GM21619 (cell line): Measurements from ENCODE around the gene NOC3L.
"Not testable (repeated sequence)": the region's sequence is repeated elsewhere in the genome, so short reads cannot be mapped to it uniquely, and the experiment has no call there.

Source experiments
- ATAC-seq: cut with Tn5 transposase; IDR thresholded peaks from one replicate; pipeline ENCODE4 v1.9.1; 2021; ENCODE audit not compliant: unreplicated experiment

NOC3L gene

DNA sequence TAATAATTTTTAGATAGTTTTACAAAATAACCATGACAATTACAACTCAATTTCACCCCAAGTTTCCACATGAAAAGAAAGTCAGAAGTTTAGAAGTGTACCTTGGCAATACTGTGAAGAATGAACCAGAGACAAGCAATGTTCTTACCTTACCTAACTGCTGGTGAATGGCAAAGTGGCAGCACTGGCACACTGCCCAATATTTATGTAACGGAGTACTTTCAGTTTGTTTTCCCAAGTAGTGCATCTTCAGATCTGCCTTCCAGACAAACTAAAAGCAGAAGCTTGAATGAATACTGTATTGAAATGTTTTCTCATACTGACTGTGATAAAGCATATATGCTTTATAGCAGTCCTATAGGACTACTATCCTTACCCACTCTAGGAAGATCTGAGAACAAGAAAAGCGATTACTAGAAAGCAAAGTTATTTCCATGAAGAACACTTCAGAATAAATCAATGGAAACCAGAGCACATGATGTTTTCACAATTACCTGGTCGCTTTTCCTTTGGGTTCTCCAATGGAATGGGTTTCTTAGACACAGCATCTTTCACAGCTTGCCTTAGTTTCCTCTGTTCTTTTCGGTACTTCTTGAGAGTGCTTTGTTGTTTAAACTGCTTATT, 1.5 kb downstream of the NOC3L start:
- ATAC-seq: no peak

DNA sequence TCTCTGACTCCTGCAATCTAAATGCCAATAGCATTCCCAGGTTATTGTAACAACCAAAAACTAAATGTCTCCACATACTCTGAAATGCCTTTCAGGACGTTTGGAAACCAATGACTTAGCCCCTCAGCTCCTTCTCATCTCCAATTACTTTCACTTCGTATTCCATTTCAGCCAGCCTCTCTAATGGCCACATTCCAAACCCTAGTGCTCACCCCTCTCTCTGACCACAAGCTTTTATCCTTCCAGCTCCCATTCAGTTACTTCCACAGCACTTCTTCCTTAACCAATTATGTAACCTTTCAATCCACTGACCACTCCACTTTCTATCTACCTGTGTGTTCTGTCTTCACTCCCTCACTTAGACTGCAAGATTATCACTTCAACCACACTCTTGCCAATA, 4.3 kb downstream of the NOC3L start:
- no peak for ATAC-seq

DNA sequence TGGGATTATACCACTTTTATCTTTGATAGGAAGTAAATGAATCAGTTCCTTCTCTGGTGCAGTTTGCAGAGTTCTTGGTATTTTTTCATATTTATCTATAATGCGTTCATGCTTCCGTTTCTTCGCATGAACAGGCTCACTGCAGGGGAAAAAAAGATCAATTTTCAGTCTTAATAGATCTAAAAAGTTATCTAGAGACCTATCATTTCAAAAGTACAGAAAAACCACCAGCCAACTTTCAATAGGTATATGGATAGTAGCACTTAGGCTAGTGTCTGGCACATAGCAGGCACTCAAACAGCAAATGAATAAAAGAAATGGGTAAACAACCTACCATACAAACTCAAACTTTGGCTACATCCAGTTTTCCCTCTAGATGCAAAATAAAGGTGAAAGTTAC, 5.5 kb downstream of the NOC3L start:
- ATAC-seq: no peak

DNA sequence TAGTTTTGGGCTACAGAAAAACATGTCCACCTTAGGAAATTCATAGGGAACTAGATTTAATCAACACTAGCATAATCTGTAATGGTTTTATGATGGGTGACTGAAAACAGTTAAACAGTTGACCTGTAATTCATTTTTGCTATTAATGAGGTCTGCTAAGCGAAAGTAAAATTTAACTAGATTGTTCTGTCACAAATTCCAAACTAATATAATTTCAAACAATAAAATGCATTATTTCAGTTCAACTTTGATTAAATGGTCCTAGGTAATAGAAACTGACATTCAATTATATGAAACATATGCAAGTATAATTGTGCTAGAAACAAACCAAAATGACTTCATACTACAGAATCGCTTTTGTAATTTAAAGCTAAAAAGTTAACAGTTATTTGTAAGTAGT, 6.9 kb downstream of the NOC3L start:
- no peak for ATAC-seq

DNA sequence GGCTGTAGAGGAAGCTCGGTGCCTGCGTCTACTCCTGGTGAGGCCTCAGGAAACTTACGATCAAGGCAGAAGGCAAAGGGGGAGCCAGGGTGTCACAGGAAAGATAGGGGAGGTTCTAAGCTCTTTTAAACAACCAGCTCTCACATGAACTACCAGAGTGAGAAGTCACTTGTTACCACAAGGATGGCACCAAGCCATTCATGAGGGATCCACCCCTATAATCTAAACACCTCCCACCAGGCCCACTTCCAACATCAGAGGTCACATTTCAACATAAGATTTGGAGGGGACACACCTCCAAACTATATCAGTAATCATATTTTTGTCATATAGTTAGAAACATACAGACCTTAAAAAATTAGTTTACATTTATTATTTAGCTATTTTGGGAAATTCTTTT, 9.4 kb downstream of the NOC3L start:
- no peak for ATAC-seq

DNA sequence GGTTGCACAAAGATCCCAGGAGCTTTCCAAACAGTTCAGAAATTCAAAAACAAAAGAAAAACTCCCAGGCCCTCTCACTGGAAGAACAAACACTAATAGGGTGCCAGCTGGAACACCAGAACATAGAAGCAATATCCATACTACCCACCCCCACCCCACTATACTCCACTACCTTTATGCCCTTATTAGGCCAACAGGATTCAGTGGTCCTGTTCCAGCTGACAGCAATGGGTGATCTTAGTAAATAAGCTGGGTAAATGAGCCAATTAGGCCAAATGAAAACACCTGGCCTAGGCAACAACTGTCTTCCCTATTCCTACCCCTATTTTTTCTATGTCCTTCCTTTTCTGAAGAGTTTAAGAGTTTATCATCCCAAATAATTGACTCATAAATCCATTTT, 11.7 kb downstream of the NOC3L start:
- no peak for ATAC-seq

DNA sequence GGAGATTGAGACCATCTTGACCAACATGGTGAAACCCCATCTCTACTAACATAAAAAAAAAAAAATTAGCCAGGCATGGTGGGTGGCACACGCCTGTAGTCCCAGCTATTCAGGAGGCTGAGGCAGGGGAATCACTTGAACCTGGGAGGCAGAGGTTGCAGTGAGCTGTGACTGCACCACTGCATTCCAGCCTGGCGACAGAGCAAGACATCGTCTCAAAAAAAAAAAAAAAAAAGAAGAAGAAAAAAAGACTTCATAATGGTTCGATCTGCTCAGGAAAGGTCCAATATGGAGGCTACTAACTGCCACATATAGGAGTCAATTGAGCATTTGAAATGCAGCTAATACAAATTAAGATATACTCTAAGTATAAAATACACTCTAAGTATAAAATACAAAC, 12.2 kb downstream of the NOC3L start:
- not testable (repeated sequence) for ATAC-seq

DNA sequence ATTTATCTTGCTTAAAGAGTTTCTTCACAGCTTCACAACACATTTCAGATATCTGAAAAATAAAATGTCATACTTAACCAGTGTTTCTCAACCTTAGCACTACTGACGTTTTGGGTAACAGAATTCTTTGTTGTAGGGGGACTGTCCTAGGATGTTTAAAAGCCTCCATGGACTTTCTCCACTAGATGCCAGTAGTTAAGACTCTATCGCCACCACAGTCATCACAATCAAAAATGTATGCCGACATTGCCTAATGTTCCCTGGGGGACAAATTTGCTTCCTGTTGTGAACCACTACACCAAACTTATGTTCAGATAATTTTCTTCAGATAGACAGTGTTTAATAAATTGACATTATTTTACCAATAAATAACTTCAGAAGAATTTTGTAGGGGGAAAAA, 13.4 kb downstream of the NOC3L start:
- ATAC-seq: no peak

DNA sequence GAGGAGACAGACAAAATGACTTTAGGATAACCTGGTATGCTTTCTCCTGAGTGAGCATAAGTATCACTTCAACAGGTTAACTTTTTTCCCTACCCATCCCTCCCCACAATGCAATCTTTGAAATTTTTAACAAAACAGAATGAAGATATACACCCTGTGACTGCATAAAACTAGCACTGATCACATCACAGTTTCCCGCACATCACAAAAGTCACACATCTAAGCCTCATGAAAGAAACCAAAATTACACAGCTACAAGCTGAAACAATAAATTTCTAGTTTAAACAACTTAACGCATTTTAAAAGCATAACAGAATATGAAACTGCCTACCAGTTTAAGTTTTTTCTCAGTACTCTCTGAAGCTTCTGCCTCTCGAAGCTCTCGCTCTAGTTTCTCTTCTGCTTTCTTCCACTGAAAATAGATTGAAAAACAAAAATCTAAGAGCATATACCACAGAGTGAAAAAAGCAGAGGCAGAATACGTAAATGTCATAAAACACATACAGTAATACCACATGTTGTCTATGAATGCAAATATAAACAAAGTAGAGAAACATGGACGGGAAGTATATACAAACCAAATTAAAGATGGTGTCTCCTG, 18.1 kb downstream of the NOC3L start:
- peak; percentile 96 for ATAC-seq

DNA sequence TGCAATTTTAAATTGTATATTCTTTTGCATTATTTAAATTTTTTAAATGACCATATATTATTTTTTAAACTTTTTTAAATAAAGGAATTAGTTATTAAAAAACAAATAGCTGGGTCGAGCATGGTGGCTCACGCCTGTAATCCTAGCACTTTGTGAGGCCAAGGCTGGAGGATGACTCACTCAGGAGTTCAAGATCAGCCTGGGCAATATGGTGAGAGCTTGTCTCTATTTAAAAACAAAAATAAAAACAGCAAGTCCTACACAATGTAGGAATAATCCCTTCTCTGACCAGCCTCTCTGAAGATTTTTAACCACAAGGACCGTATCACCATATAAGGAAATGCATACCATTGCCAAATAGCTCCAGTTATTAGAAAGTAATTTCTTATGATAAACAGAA, 19.6 kb downstream of the NOC3L start:
- ATAC-seq: no peak

DNA sequence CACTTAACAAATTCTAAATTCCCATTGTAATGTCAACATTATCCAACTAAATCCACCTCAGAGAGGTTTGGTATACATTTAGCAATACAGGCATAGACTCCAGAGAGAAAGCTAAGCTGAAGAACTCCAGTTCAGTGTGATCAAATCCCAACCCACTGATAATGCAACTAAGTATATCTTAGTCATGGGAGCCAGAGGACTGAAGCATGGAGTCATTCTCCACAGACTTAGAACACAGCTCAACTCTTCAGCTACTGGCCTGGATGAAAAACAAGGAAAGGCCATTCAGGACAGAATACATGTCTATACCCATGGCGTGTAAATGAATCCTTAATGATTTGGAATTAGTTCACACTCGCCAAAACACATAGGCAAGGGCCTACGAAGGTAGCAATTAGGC, 27.9 kb downstream of the NOC3L start:
- ATAC-seq: no peak

DNA sequence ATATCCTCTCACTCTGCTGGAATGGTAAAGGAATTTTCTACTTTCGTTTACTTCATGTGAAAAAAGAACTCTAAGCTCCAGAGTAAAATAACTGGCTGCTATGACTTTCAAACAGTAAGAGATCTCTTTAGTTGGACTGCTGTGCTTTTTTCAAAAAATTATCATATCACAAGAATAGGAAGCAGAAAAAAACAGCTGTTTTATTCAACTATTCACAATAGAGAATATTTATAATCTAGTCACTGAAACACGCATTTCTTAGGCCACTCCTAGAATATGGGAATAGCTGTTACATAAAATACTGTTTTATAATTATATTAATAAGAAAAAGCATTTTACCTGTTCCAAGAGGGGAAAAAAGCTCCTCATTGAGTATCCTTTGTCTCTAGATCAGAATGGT, 29.7 kb downstream of the NOC3L start:
- ATAC-seq: no peak

DNA sequence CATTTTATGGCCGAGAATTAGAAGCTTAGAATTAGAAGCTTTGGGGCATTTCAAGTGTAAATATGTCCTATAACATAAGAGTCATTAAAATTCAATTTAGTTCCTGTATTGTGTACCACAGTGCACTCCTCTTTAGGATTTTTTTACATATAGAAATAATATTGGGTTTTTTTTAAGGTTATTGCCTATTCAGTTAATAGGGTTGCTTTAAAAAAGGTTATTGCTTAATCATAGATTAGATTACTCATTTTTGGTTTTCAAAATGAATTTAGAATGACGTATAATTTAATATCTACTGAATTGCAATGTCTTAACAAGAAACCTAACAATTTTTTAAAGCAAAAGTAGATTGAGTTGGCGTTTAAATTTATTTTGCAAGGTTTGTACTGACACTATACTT, 34.1 kb downstream of the NOC3L start:
- no peak for ATAC-seq

DNA sequence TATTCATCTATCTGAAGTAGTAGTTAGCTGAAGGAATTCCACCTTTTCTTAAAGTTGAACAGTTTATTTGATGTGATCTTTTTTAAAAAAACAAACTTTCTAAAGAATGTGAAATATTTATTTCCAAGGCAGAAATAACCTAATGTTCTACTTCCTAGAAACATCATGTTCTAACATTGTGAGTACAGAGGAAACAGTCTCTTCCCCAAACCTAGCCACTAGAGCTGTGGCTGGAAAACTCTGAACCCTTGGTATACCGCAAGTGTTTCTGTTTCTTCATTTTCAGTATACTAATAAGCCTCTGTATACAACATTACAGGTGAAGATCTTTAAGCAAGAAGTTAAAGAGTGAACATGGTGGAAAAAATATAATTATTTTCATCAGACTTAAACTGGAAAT, 35.1 kb downstream of the NOC3L start:
- no peak for ATAC-seq

DNA sequence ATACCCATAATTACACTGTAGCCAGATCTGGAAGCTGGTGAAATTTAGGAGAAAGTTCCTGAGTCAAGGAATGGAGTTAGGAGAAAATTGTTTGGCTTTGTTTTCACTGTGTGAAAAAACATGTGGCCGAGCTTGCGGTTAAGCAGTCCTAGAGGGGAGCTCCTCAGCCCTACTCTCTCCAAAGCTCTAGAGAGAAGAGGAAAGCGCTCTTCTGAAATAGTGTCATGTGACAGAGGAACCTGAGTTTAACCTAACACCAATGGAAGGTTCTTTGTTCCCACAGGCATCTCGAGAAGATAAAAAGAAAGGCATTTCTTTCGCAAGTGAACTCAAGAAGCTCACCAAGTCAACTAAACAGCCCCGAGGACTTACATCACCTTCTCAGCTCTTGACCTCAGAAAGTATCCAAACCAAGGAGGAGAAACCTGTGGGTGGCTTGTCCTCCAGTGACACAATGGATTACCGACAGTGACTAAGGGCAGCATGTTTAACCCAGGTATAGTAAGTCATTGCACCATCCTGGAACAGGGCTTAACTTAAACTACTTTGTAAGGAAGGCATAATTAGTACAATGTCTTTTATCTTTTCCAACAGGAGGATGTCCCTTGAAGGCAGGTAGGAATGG, 38.0 kb downstream of the NOC3L start:
- ATAC-seq: no peak

DNA sequence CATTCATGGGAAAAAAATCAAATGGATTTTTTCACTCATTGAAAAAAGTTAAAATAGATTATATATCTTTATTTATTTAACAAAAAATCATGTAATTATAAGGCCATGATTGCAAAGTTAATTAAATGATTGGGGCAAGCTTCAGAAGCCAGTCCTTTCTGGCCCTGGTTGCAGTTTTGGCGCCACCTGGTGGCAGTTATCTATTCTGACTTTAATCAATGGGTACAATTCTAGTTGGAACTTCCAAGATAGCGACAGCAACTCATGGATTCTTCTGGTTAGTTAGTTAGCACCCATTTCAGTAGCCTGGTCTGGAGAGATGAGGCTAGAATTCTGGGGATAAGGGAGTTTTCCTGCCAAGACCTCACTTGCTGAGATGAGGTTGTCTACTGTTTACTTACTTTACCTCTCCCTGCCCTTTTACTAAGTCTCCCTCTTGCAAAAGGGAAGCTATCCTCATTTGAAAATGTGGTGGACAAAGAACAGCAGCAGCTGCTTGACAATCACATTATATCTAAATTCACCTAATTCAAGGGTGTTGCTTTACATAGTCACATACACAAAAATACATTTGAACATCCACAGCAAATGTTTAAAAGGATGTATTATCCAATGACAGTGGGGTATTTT, 42.3 kb downstream of the NOC3L start:
- peak; percentile 64 for ATAC-seq

DNA sequence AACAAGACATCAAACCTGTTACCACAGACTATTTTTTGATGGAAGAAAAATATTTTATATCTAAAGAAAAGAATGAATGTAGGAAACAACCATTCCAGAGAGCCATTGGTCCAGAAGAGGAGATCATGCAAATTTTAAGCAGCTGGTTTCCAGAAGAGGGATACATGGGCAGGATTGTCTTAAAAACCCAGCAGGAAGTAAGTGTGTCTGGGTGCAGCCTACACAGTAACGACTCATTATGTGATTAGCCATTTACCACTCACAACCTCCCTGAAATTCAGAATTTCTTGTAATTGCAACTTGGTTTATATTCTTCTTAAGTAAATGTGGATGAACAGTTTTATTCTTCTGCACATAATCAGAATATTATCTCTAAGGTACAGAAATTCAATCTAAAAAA, 46.2 kb downstream of the NOC3L start:
- no peak for ATAC-seq

DNA sequence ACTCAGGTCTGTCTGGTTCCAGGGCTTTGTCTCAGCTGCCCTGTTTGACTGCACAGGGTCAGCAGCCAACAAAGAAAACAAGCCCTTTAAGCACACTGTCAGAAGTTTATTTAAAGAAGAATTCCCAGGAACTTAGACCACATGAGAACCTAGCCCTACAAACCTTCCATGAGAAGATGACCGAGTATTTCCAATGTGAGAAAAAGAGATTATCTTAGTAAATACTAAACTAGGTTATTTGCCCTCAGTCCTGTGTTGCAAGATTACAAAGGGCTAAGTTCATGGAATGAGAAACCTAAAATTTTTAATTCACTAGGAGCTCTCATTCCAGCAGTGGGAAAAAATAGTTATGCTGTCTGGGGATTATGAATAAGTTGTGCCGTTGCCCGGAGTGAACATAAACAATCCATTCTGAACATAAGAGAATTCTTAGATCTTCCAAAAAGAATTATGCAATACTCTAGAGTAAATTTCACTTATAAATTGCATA, 46.7 kb downstream of the NOC3L start:
- no peak for ATAC-seq

DNA sequence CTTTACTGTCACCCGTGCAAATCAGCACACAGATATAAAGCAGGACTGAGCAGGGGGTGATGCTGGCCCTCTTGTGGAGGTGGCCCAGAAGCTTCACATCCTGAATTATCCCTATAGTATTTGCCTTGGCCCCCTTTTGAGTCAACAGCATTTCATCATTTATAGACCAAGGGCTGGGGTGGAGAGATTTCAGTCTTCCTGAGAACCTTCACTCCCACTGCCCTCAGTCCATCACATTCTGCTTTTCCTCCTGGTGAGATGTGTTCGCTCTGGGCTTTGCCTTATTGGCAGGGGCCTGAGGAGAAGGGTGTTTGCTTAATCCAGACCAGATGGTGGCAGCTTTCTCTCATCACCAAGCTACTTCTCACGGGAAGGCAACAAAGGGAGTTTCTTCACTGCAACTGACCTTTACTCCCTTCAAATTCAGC, 47.7 kb downstream of the NOC3L start:
- ATAC-seq: no peak

DNA sequence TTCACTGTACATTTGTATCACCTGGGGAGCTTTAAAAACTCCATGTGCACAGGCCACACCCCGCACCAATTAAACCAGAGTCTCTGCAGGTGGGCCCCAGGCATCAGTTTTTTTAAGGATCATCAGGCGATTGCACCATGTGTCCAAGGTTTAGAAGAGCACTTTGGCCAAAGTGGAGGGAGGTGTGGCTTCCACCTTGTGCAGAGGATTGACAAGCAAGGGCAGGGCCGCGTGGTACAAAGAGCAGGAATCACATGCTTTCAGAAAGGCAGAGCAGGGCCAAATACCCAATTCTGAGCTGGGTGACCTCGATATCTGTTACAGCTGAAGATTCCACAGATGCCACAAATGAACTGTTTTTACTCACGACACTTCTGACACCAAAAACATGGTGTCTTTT, 52.4 kb downstream of the NOC3L start:
- no peak for ATAC-seq

DNA sequence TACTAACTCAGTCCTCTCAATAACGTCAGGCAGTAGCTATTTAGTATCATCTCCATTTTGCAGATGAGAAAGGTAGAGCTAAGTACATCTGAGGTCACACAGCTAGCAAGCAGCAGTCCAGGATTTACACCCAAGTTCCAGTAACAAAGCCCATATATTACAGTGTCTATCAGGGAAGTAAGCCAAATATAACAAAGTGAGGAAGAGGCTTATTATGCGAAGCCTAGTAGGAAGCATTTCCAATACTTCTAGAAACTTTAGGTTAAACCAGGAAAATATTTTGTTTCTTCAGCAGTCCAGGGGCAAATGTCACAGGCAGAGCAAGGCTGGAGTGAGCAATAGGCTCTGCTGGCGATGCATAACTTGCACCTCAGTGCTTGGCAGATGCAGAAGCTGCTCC, 53.9 kb downstream of the NOC3L start:
- ATAC-seq: no peak

DNA sequence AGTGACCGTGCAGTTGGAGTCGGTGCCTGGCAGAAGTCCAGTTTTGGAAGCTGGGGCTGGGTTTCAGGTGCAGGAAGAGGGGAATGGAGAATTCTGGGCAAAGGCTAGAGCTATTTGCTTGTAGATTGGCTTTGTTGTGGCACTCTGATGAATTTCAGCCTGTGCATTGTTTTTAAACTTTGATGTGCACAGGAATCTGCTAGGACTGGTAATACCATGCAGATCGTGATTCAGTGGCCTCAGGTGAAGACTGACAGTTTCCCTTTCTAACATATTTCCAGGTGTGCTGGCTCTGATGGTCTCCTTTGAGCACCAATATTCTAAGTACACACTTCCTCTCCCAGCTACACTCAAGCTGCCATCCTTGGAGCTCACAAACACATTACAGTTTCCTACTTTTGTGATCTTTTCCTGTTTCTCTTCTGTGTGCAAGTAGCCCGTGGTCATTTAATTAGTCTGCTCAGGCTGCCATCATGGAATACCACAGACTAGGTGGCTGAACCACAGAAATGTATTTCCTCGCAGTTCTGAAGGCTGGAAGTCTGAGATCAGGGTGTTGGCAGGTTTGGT, 55.6 kb downstream of the NOC3L start:
- no peak for ATAC-seq
